Brain microvascular endothelial cell (primary cell): ENCODE measurements around the gene SIGLEC5.

Experiments
- DNase-seq: peaks from one replicate; pipeline ENCODE4 v3.0.0-alpha.2; 2020
- H3K27ac ChIP-seq: fragments of 250-450 bp; sonication (Bioruptor Pico); 2 replicates; pipeline ENCODE4 v1.5.1; 2020; ENCODE audit warnings: mild to moderate bottlenecking, moderate library complexity
- H3K27me3 ChIP-seq: fragments of 250-450 bp; sonication (Bioruptor Pico); replicated peaks from 2 replicates; pipeline ENCODE4 v1.5.1; 2020; ENCODE audit warnings: mild to moderate bottlenecking
- H3K36me3 ChIP-seq: fragments of 250-450 bp; sonication (Bioruptor Pico); replicated peaks from 2 replicates; pipeline ENCODE4 v1.5.1; 2020; ENCODE audit warnings: mild to moderate bottlenecking
- H3K4me3 ChIP-seq: 2 replicates; pipeline ENCODE4 v1.5.1; 2011; ENCODE audit warnings: low read depth, mild to moderate bottlenecking, control low read depth, low read length, moderate library complexity
- CTCF ChIP-seq: IDR thresholded peaks from 2 replicates; pipeline ENCODE4 v1.5.1; 2011; ENCODE audit warnings: low read depth, mild to moderate bottlenecking, moderate library complexity, low read length, control low read depth, inconsistent platforms; ENCODE audit errors: missing control alignments
- in situ Hi-C: cut with HindIII; loops from 2 replicates; pipeline ENCODE4 v1.10.0; 2017; ENCODE audit warnings: low sequenced_read_pairs, low pct_ligation_motif_present

SIGLEC5 gene

GRCh38 chr19:51567583-51567982 lies 62.6 kb downstream of the SIGLEC5 start:
- no peaks in the 10 kb centered on the region for H3K36me3 ChIP-seq
- no peak for TF ChIP-seq CTCF
- no peak overlapping the region for H3K4me3 ChIP-seq
- no peaks in the 10 kb centered on the region for H3K27me3 ChIP-seq
- in situ Hi-C loops = no loop called here
- DNase-seq = no peak
- H3K27ac ChIP-seq = no peak overlapping the region

- no peaks in the 10 kb centered on the region for H3K27me3 ChIP-seq
- in situ Hi-C loops = no loop called here
- no peak overlapping the region for H3K27ac ChIP-seq
- TF ChIP-seq CTCF = no peak
- H3K4me3 ChIP-seq = no peak overlapping the region
- H3K36me3 ChIP-seq = no peaks in the 10 kb centered on the region
- no peak for DNase-seq
Measured at GRCh38 chr19:51566489-51567100, 63.6 kb downstream of the SIGLEC5 start.

- H3K27me3 ChIP-seq = no peaks in the 10 kb centered on the region
- no peak for DNase-seq
- no peak overlapping the region for H3K27ac ChIP-seq
- TF ChIP-seq CTCF = no peak
- H3K4me3 ChIP-seq = no peak overlapping the region
- in situ Hi-C loops = no loop called here
- H3K36me3 ChIP-seq = no peaks in the 10 kb centered on the region
Measured at GRCh38 chr19:51565583-51565982, 64.6 kb downstream of the SIGLEC5 start.

- DNase-seq = no peak
- in situ Hi-C loops = no loop called here
- Histone ChIP-seq H3K27ac (no peak overlapping the region), H3K4me3 (no peak overlapping the region), H3K36me3 (no peaks in the 10 kb centered on the region), H3K27me3 (no peaks in the 10 kb centered on the region)
- TF ChIP-seq CTCF = no peak
Measured at GRCh38 chr19:51564791-51565190, 65.4 kb downstream of the SIGLEC5 start.
